Stimulated activated CD8-positive, alpha-beta memory T cell treated with anti-CD3 and anti-CD28 coated beads, Interleukin-4, amount 100 ng/mL, for 48 hours (primary cell): ENCODE measurements around the gene TAF4.

Experiments used
- DNase-seq: peaks from one replicate; pipeline ENCODE4 v3.0.0-alpha.2; 2020

TAF4 gene

DNA sequence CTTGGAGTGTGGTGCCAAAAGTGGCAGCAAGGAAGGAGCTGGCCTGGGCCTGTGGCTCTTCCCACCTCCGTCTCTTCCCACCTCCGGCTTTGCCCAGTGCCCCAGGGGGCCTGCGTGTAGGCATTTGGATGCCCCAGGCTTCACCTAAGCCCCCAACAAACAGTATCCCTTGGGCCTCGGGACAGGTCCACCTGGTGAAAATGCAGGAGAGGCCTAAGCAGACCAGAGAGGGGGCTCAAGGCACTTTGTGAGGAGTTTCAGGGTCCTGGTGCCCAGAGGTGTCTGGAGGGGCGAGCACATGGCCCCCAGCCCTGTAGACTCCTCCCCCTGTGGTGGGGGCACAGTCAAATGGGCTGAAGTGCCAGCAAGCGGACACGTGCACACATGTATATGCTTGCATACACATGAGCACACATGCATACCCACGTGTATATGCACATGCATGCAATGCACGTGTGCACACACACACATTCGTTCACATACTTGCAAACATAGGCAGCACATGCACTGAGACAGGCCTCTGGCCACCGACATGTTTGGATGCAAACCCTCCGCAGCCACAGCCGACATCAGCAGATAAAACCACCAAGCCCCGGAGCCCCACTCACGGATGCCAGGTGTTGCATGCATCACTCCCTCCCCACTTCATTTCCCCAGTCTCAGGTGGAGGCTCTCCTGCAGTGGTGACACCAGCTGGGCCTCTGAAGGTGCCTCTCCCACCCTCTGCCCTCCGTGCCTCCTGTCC, 124.5 kb downstream of the TAF4 start:
- no peak for DNase-seq

- DNase-seq: no peak
Measured at GRCh38 chr20:61940491-61940890, 125.2 kb downstream of the TAF4 start.

DNA sequence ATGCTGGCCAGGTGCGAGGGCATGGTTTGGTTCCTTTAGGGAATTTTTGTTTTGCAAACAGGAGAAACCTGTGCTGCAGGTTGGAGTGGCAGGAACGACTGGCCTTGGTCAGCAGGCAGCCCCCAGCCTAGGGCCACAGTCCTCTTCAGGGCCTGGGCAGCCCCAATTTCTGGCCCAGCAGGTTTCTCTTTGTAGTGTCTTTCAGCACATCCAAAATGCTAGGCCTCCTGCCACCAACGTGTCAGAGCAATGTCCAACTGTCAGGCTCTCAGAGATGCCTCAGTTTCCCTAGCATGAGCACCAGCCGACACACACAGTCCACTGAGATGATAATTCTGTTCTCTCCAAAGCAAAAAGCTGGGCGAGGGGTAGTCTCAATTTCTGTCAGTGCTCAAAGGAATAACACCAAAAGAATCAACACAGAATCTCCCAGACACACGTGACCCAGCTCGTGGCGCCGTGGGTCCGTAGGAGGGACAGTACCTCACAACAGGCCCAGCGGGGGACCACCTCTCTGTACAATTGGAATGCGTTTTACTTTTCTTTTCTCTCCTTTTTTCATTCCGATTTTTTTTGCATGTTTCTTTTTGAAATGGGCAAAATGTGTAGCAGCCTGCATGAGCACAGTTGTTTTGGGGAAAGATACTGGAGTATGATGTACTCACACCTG, 125.9 kb downstream of the TAF4 start:
- DNase-seq: no peak

DNA sequence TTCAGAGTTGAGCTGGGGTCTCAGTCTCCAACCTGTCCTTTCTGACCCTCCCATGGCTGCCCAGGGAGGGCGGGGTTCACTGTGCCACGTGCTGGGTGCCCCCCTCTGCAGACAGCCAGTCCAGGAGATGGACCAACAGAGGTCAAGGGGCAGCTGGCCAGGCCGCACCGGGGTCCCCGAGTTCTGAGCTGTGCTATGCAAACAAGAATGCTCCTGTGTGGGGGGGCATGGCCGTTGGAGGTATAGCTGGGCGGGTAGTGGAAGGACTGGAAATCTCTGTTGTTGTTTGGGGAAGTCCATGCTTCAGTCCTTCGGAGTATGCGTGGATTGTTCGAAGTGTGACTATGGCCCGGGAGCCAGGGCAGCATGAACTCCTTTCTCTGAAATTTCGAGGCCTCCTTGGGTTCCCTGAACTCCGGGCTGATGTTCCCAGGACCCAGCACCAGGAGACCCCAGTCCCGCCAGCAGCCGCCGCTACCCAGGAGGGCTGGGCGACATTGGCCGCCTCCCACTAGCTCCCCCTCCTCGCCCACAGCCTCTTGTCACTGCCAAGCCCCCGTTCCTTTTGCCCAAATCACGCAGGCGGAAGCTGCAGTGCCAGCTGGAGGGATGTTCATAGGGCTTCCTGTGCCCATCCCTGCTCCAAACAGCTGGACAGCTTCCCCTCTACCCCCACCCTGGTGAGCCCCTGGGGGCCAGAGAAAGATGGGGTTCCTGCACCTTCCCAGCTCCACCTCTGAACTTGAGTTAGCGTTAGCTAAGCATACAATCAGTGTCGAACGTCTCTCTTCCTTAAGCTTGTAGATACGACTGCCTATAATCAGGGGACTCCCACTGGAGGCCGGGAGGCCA, 126.6 kb downstream of the TAF4 start:
- no peak for DNase-seq

GRCh38 chr20:61937963-61938838, 127.5 kb downstream of the TAF4 start:
- no peak for DNase-seq

- DNase-seq: no peak
Measured at GRCh38 chr20:61937146-61937962, 128.3 kb downstream of the TAF4 start.

DNA sequence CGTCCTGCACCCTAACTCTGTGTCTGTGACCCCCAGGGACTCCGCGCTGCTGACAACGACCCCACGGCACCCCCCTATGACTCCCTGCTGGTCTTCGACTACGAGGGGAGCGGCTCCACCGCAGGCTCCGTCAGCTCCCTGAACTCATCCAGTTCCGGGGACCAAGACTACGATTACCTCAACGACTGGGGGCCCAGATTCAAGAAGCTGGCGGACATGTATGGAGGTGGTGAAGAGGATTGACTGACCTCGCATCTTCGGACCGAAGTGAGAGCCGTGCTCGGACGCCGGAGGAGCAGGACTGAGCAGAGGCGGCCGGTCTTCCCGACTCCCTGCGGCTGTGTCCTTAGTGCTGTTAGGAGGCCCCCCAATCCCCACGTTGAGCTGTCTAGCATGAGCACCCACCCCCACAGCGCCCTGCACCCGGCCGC, 129.0 kb downstream of the TAF4 start:
- no peak for DNase-seq

DNA sequence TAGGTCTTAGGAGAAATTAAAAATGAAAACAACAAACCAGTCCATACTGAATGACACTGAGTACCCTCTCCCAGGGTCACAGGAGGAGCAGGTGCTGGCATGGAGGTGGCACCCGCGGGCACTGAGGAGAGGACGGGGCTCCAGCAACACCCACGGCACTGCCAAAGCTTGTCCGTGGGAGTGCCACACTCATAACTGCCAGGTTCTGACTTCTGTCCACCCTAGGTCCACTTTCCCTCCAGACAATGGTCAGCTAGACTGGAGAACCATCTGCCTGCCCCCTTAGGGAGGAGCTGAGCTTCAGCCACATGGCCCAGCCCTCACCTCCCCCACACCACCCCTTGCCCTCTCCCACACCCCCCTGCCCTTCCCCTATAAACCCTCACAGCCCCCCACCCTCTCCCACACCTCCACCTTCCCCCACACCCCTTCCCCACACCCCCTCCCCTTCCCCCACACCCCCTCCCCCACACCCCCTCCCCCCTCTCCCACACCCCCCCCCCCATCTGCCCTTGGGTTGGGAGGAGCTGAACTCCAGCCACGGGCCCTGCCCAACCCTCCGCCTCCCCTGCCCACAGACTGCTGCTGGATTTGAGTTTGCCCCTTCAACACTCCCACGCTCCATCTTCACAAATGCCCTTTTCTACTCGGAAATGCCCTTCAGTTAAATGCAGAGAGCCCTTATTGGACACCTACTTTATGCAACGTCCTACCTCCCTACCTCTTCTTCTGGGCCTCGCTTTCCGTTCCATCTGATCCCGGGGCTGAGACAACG, 129.6 kb downstream of the TAF4 start:
- no peak for DNase-seq

DNA sequence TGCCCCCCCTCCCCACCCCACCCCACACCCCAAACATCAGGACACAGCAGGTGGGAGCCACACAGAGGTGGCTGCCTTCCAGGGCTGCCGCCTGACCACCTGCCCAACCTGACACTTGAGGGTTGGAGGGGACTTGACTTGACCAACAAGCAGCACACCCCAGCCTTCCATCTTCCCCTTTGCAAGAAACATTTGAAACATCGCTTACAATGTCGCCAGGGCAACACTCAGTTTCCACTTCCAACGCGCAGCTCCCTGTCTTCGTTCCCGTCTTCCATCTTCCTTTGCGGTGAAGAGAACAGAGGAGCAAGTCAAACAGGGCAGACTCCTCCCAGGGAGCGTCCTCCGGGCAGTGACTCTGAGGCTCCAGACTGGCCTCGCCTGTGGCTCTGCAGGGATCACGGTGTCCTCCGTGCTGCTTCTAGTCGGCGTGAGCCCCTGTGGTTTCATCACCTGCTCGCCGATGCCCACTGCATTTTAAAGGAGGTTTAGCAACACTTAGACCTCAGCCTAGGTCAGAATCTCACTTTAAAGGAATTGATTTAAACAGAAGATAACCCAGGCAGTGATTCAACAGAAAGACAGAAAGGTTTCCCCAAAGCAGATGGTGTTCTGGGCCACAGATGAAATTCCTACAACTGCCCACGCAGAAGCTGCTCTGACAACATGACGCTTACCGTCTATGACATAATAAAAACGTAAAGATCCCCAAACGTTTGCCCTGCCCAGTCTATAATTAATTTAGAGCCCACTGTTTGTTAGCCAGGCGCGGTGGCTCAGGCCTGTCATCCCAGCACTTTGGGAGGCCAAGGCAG, 130.8 kb downstream of the TAF4 start:
- no peak for DNase-seq

- no peak for DNase-seq
Measured at GRCh38 chr20:61933951-61934715, 131.5 kb downstream of the TAF4 start.

DNA sequence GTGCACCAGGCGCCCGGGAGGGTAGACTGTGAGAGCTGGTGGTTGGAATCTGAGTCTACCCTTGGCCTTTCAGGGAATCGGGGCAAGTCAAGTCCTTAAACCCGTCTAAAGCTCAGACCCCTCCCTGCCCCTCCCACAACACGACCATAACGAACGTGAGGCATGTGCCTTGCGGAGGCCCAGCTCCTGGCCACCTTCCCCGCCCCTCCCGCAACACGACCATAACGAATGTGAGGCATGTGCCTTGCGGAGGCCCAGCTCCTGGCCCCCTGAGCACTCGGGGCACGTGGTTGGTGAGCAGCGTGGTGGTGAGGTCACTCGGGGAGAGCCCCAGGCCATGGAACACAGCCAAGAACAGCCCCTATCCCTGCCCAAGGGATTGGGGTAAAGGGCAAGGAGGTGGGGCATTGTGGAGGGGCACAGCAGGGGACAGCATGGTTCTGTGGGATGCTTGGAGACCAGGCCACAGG, 132.2 kb downstream of the TAF4 start:
- DNase-seq: no peak

- no peak for DNase-seq
Measured at GRCh38 chr20:61932711-61933480, 132.8 kb downstream of the TAF4 start.

DNA sequence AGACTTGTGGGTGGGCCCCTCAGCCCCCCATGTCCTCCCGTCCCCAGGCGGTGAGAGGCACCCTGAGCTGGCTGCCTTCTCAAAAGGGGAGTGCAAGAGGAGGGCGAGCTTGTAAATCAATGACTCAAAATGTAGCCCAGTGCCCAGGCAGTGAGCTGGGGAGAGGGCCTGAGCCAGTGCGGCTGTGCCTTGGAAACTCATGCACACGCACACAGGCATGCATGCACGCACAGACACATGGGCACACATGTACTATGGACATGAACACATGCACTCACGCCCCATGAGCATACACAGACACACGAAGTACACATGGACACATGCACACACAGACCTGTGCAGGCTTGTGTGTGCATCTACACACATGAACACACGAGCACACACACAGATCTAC, 133.5 kb downstream of the TAF4 start:
- DNase-seq: no peak

GRCh38 chr20:61931476-61932198, 134.0 kb downstream of the TAF4 start:
- DNase-seq: no peak

DNA sequence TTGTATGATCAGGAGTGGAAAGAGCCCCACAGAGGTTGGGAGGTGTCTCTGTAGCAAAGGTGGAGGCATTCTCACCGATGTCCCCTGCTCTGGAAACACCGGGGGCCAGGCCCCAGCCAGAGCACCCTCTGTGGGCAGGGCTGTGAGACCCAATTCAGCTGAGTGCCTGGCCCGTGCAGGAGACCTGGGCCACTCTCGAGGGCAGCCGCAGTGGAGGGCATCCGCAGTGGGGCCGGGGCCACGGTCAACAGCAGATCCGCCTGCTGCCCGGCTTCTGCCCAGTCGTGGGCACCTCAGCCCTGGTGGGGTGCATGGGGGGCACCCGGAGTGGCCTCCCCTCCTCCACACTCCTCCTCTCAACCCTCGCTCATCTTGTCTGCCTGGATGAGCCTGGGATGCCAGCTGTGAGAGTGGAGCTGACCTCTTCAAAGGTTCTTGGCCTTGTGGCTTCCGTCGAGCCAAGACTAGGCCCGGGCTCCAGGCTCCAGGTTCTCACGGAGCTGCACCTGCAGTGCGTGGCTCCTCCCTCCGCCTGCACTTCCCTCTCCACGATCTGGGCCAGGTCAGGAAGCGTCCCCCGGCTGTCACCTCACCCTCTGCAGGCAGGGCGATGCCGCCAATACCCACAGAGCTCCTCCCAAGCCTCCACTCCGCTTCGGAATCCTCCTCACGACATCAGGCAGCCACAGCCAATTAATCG, 134.8 kb downstream of the TAF4 start:
- DNase-seq: no peak

DNA sequence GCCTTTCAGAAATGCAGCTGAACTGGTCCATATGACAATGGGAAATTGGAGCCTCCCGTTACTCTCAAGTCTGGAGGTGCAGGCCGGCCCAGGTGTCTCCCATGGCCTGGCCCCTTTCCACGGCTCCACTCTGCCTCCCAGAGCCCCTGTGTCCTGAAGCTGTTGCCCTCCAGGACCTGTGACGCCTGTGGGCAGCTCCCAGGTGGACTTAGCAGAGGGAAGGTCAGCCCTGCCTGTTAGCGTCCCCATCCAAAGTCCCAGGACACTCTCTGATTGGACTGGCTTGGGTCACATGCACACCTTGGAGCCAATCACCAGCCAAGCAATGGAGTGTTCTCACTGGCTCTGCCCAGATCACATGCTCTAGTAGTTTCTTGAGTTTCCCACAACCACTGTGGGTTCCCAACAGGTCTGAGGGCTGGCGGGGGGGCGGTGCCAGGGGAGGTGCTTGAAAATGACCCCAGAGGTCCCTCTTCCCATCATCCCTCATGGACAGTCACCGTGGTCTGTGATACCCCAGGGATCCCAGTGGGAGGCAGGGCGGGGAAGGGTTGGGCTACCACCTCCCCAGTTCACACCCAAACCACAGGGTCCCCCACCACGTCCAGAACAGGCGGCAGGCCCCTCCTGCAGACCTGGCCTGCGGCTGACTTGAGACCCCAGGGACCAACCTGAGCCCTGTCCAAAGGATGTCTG, 135.6 kb downstream of the TAF4 start:
- DNase-seq: no peak
